ENCODE results near the gene MMAA.

GRCh38 chr4:145694929-145695328, 75.7 kb downstream of the MMAA start:
- no peak for TF ChIP-seq CTCF (IDR thresholded peaks at IDR 0.05)
- TF ChIP-seq POLR2A (IDR thresholded peaks at IDR 0.05): no peak

All from adrenal gland (tissue), 5 donors.